HepG2 (cell line): Measurements from ENCODE around the gene PITHD1. TPM values are rescaled to one million over a fixed set of nuclear protein-coding genes. Genes with fewer than 3 reads are reported as not detected.

Source experiments
- AHR ChIP-seq: IDR thresholded peaks from 2 replicates; pipeline ENCODE4 v1.6.1; 2018; ENCODE audit warnings: missing genetic modification reagents, missing compliant biosample characterization
- BHLHE40 ChIP-seq: IDR thresholded peaks from 2 replicates; pipeline ENCODE4 v1.6.1; 2011; ENCODE audit warnings: low read length, improper control_type of control experiment
- CAMTA2 ChIP-seq: sonication (generic); formaldehyde crosslinking; IDR thresholded peaks from 2 replicates; pipeline ENCODE4 v1.4.0; 2020; ENCODE audit warnings: mild to moderate bottlenecking, missing genetic modification reagents, borderline replicate concordance
- CCAR2 ChIP-seq: fragments of 200-400 bp; formaldehyde crosslinking; optimal IDR thresholded peaks from 2 replicates; pipeline ENCODE3; 2018; ENCODE audit warnings: low read depth, mild to moderate bottlenecking, low read length, moderate library complexity
- KDM4B ChIP-seq: sonication (generic); formaldehyde crosslinking; IDR thresholded peaks from 2 replicates; pipeline ENCODE4 v1.4.0; 2020; ENCODE audit warnings: missing genetic modification reagents
- KLF16 ChIP-seq, 2 experiments: sonication (generic) in 1 of 2; formaldehyde crosslinking in 1 of 2; IDR thresholded peaks; 2 replicates each; pipeline versions ENCODE4 v1.6.1 to v1.8.0; 2016 to 2023; ENCODE audit warnings: missing genetic modification reagents in 2 of 2, missing compliant biosample characterization in 1 of 2
- MTA3 ChIP-seq: sonication (generic); formaldehyde crosslinking; IDR thresholded peaks from 2 replicates; pipeline ENCODE4 v1.4.0; 2020; ENCODE audit warnings: missing genetic modification reagents
- PPARG ChIP-seq: conservative IDR thresholded peaks from 2 replicates; pipeline ENCODE4 v1.6.1; 2016; ENCODE audit warnings: missing biosample characterization, missing genetic modification reagents
- RXRA ChIP-seq: sonication (generic); formaldehyde crosslinking; IDR thresholded peaks from 2 replicates; pipeline ENCODE4 v1.5.1; 2020; ENCODE audit warnings: missing genetic modification reagents
- SIN3A ChIP-seq: IDR thresholded peaks from 2 replicates; pipeline ENCODE4 v1.6.1; 2011; ENCODE audit warnings: low read depth, mild to moderate bottlenecking, control low read depth, low read length, borderline replicate concordance
- TCF12 ChIP-seq, 2 experiments: fragments of 450-650 bp in 1 of 2; sonication (generic) in 1 of 2; formaldehyde crosslinking in 1 of 2; IDR thresholded peaks; 2 replicates each; pipeline versions ENCODE4 v1.6.1 to v1.8.0; 2017 to 2022; ENCODE audit warnings: antibody characterized with exemption in 1 of 2, mild to moderate bottlenecking in 1 of 2, missing genetic modification reagents in 1 of 2, moderate library complexity in 1 of 2
- TP53 ChIP-seq: sonication (generic); formaldehyde crosslinking; conservative IDR thresholded peaks from 2 replicates; pipeline ENCODE4 v1.4.0; 2020; ENCODE audit warnings: missing genetic modification reagents
- TRAFD1 ChIP-seq: sonication (generic); formaldehyde crosslinking; IDR thresholded peaks from 2 replicates; pipeline ENCODE4 v1.5.1; 2020; ENCODE audit warnings: missing genetic modification reagents, mild to moderate bottlenecking, borderline replicate concordance
- XBP1 ChIP-seq: sonication (generic); formaldehyde crosslinking; IDR thresholded peaks from 2 replicates; pipeline ENCODE4 v1.5.0; 2020; ENCODE audit warnings: missing genetic modification reagents
- ZBTB21 ChIP-seq: sonication (generic); formaldehyde crosslinking; IDR thresholded peaks from 2 replicates; pipeline ENCODE4 v1.4.0; 2020; ENCODE audit warnings: missing genetic modification reagents
- ZFP36L1 ChIP-seq: sonication (generic); formaldehyde crosslinking; IDR thresholded peaks from 2 replicates; pipeline ENCODE4 v1.8.0; 2022; ENCODE audit warnings: mild to moderate bottlenecking, missing genetic modification reagents, moderate library complexity
- ZFP90 ChIP-seq: sonication (generic); formaldehyde crosslinking; IDR thresholded peaks from 2 replicates; pipeline ENCODE4 v1.8.0; 2022; ENCODE audit warnings: missing genetic modification reagents, mild to moderate bottlenecking, inconsistent platforms, borderline replicate concordance
- ZKSCAN1 ChIP-seq: fragments of 150-350 bp; IDR thresholded peaks from 2 replicates; pipeline ENCODE4 v1.6.1; 2014; ENCODE audit warnings: low read length
- ZKSCAN5 ChIP-seq: sonication (generic); formaldehyde crosslinking; IDR thresholded peaks from 2 replicates; pipeline ENCODE4 v1.5.1; 2020; ENCODE audit warnings: mild to moderate bottlenecking, missing genetic modification reagents
- ZNF10 ChIP-seq: sonication (generic); formaldehyde crosslinking; IDR thresholded peaks from 2 replicates; pipeline ENCODE4 v1.4.0; 2020; ENCODE audit warnings: mild to moderate bottlenecking, low read depth, missing genetic modification reagents, borderline replicate concordance
- ZNF317 ChIP-seq: sonication (generic); formaldehyde crosslinking; IDR thresholded peaks from 2 replicates; pipeline ENCODE4 v1.5.0; 2020; ENCODE audit warnings: mild to moderate bottlenecking, missing genetic modification reagents
- ZNF562 ChIP-seq: sonication (generic); formaldehyde crosslinking; IDR thresholded peaks from 2 replicates; pipeline ENCODE4 v1.8.0; 2022; ENCODE audit warnings: missing genetic modification reagents, borderline replicate concordance
- ZNF674 ChIP-seq: sonication (generic); formaldehyde crosslinking; IDR thresholded peaks from 2 replicates; pipeline ENCODE4 v1.5.0; 2020; ENCODE audit warnings: low read depth, mild to moderate bottlenecking, missing genetic modification reagents
- ZSCAN12 ChIP-seq: sonication (generic); formaldehyde crosslinking; IDR thresholded peaks from 2 replicates; pipeline ENCODE4 v1.9.0; 2021; ENCODE audit warnings: mild to moderate bottlenecking, missing genetic modification reagents
- polyA plus RNA-seq, 8 experiments: library from polyadenylated mRNA; depleted of rRNA in 3 of 8; stranded (reverse) in 7 of 8; unstranded in 1 of 8; fragments of >200 nt; fragmentation: Illumina TruSeq in 4 of 8; extraction: Trizol in 4 of 8; gene quantifications; 2 replicates each; pipeline versions ENCODE4 v1.2.1 to v1.2.3, GENCODE V29; 2011 to 2016; ENCODE audit warnings: low read depth in 4 of 8, missing spikeins in 1 of 8, mixed read lengths in 1 of 8; ENCODE audit not compliant: insufficient read depth in 1 of 8
- total RNA-seq, 5 experiments: library from RNA; depleted of rRNA; stranded (reverse); fragments of >200 nt; fragmentation: Illumina TruSeq; extraction: Trizol; gene quantifications; 2 replicates each; pipeline ENCODE4 v1.2.3, GENCODE V29; 2016; ENCODE audit warnings: low read depth in 1 of 5
- TF ChIP-seq, protein P1 (sequence below): IDR thresholded peaks from 2 replicates; pipeline ENCODE4 v1.6.1; 2018; ENCODE audit warnings: missing genetic modification reagents, mild to moderate bottlenecking, missing compliant biosample characterization

The PITHD1 gene
- total and polyA plus RNA-seq, 2 of the 13 experiments (the other 11 are each of a cell fraction or from before 2014, with no cell fraction given): 28.0 to 37.3 TPM

GRCh38 chr1:23825076-23825761 is 47.0 kb downstream of the PITHD1 start, which contains the start of gene HMGCL (continued):
- 0 out of 2 replicates have a peak, but pooled peaks have one; percentile 34 for TF ChIP-seq PPARG (CRISPR knock-in tag)
- peak; percentile 60; the same call in 1 of the 2 replicates for TF ChIP-seq SIN3A
- peak; percentile 24; the same call in 1 of the 2 replicates for TF ChIP-seq ZFP90 (CRISPR knock-in tag)
- no peak for TF ChIP-seq ZNF10 (CRISPR knock-in tag)
- no peak; the same call in 1 of the 2 replicates for TF ChIP-seq ZBTB21
- 0 out of 2 replicates have a peak, but pooled peaks have one; percentile 40 for TF ChIP-seq ZSCAN12 (CRISPR knock-in tag)
- TF ChIP-seq KLF16 (CRISPR knock-in tag; IDR thresholded peaks at IDR 0.05): peak in 1 of 2 experiments; percentile 73; a peak in 2 of 4 replicates
- no peak for TF ChIP-seq CAMTA2 (CRISPR knock-in tag)
- TF ChIP-seq XBP1 (CRISPR knock-in tag): peak; percentile 77
- TF ChIP-seq, protein P1, sequence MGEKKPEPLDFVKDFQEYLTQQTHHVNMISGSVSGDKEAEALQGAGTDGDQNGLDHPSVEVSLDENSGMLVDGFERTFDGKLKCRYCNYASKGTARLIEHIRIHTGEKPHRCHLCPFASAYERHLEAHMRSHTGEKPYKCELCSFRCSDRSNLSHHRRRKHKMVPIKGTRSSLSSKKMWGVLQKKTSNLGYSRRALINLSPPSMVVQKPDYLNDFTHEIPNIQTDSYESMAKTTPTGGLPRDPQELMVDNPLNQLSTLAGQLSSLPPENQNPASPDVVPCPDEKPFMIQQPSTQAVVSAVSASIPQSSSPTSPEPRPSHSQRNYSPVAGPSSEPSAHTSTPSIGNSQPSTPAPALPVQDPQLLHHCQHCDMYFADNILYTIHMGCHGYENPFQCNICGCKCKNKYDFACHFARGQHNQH (CRISPR knock-in tag): peak; percentile 52; the same call in 1 of the 2 replicates
- no peak for TF ChIP-seq MTA3 (CRISPR knock-in tag)
- 0 out of 2 replicates have a peak, but pooled peaks have one; percentile 68 for TF ChIP-seq ZFP36L1 (CRISPR knock-in tag)
- TF ChIP-seq BHLHE40: peak; percentile 75
- peak; percentile 86; the same call in 1 of the 2 replicates for TF ChIP-seq AHR (CRISPR knock-in tag)
- 0 out of 2 replicates have a peak, but pooled peaks have one; percentile 78 for TF ChIP-seq ZNF674 (CRISPR knock-in tag)
- no peak for TF ChIP-seq TRAFD1 (CRISPR knock-in tag)
- no peak for TF ChIP-seq ZKSCAN5 (CRISPR knock-in tag)
- no peak for TF ChIP-seq CCAR2
- 0 out of 2 replicates have a peak, but pooled peaks have one; percentile 39 for TF ChIP-seq KDM4B (CRISPR knock-in tag)
- no peak for TF ChIP-seq ZNF562 (CRISPR knock-in tag)
- TF ChIP-seq TCF12 (IDR thresholded peaks at IDR 0.05): no peak
- TF ChIP-seq TCF12 (CRISPR knock-in tag; IDR thresholded peaks at IDR 0.05): peak; percentile 49; the same call in 1 of the 2 replicates
- no peak for TF ChIP-seq ZKSCAN1
- peak; percentile 58; the same call in 1 of the 2 replicates for TF ChIP-seq ZNF317 (CRISPR knock-in tag)
- peak; percentile 68; the same call in 1 of the 2 replicates for TF ChIP-seq RXRA (CRISPR knock-in tag)
- TF ChIP-seq TP53 (CRISPR knock-in tag): peak; percentile 92
